IPS-NIHi11 (cell line): Measurements from ENCODE around the gene DCBLD1.

Source experiments
- DNase-seq: peaks from one replicate; pipeline ENCODE4 v3.0.0; 2012; ENCODE audit warnings: mixed read lengths, low spot score

Gene DCBLD1

GRCh38 chr6:117472667-117473066 is 9.8 kb upstream of the DCBLD1 start:
- no peak for DNase-seq

- no peak for DNase-seq
These were observed 9.1 kb upstream of the DCBLD1 start for GRCh38 chr6:117473401-117473800.

DNA sequence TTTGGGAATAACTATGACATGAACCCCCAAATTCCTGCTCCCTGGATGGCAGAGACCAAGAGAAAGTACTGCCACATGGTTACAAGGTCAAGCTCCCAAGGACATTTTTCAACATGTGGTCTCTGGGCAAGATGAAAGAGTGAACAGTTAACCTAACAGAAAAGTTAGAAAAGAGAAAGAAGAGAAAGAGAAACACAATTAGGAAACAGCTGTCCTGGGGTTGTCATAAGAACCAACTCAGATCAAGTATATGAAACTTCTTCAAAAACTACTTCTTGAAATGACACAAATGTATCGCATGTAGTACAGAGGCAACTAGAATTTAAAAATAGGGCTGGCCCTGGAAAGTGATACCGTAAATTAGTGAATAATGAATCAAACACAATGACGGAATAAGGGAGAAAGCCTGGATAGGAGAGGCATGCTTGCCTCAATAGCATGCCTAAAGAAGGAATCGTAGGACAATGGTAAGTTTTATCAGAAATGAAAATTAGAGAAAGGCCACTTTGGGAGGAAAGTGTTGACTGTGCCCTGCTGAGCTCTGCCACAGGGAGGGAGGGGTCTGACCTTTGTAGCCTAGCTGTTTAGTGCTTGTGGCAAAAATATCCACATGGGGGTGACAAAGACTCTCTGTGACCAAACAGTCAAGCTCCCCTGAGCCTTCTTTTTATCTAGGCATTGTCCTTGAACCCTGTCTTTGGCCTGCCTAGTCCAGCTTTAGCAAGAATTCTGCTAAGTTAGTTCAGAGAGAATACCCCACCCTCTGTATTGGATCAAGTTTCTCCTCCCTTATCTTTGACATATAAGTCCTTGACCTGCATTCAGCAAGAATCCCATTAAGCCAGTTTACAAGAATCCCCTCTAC is 4.3 kb upstream of the DCBLD1 start:
- DNase-seq: peak; percentile 26

GRCh38 chr6:117478853-117479231 is 3.6 kb upstream of the DCBLD1 start:
- DNase-seq: no peak

DNA sequence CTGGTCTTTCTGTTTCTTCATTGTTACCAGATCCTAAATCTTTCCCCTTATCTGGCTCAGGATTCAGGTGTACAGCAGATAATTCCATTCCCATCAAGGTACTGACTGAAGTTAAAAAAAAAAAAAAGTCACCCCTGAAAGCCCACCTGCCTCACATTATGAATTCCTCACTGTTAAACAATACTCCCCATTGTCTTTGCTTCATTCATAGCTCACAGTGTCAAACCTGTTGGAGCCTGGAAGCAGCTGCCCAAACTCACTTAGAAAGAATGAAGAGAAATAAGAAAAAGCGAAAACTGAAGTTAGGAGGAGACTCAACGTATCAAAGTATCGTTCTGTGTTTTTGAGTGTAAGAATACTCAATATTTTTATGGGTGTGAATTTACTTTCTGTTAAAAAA is 1.8 kb upstream of the DCBLD1 start:
- DNase-seq: no peak

GRCh38 chr6:117481278-117481925 is 1.1 kb upstream of the DCBLD1 start:
- DNase-seq: no peak

DNA sequence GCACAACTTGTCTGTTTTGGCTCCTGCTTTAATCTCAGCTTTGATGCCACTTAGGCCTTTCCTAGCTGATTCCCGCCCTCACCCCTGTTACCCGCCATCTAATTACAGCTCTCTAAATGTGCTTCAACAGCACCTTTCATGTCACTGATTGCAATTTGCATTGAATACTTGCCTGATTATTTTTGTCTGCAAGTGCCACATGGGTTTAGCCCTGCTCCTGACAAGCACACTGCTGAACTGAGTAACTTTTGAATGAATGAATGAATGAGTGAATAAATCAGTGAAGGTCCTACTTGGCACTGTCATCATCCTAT is 591 bp upstream of the DCBLD1 start:
- DNase-seq: no peak

GRCh38 chr6:117483004-117483644 is 650 bp downstream of the DCBLD1 start:
- peak; percentile 67 for DNase-seq

DNA sequence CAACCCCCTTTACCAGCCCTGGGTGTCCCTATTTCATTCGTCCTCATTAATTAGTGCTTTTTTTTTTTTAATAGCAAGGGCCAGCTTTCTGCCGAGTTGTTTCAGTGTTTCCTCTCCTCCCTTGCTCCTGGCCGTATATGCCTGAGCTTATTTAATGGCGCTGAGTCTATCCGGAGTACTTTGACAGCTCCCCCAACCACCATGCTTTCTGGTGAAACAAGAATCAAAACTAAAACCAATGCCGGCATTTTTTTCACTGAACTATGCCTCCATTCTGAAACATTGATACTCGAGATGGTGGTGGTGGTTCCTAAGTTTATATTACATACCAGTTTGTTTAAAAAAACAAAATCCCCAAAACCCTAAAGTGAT is 1.2 kb downstream of the DCBLD1 start:
- peak; percentile 30 for DNase-seq

GRCh38 chr6:117484052-117484646 is 1.7 kb downstream of the DCBLD1 start:
- DNase-seq: no peak

DNA sequence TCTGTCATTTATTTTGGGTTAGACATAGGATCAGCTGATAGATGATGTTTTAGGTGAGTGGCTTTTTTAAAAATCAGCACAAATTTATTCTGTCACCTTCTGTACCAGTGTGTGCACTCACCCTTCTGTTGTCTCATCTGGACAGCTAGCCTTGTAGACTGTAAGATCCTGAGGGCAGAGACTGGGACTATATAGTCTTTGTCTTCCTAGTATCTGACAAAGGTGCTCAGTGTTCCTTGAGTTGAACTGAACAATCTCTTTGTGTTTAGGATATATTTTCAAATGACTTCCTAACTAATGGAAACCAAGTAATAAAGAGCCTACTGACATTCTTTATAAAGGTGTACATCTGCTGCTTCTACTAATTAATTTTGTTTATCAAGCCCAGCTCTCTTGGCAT is 3.0 kb downstream of the DCBLD1 start:
- DNase-seq: no peak

DNA sequence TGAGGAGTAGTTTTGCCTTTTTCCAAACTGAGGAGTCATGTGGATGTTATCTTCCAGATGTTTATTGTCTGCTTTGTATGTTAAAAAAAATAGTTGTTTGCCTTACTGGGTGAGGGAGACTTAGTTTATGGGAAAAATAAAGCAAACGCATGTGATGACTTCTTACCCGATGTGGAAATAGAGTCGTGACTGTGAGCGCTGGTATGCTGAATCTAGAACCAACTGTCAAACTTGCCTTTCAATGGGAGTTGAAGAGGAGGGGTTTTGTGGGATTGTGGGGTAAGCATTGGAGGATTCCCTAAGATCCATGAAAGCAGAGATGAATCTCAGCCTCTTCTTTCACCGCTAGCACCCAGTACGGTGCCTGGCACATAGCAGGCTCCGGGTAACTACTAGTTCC is 5.3 kb downstream of the DCBLD1 start:
- no peak for DNase-seq

- no peak for DNase-seq
These were observed 6.5 kb downstream of the DCBLD1 start for GRCh38 chr6:117489003-117489402.

GRCh38 chr6:117491916-117492315 is 9.4 kb downstream of the DCBLD1 start:
- no peak for DNase-seq

- no peak for DNase-seq
These were observed 11.0 kb downstream of the DCBLD1 start for GRCh38 chr6:117493470-117493869.

DNA sequence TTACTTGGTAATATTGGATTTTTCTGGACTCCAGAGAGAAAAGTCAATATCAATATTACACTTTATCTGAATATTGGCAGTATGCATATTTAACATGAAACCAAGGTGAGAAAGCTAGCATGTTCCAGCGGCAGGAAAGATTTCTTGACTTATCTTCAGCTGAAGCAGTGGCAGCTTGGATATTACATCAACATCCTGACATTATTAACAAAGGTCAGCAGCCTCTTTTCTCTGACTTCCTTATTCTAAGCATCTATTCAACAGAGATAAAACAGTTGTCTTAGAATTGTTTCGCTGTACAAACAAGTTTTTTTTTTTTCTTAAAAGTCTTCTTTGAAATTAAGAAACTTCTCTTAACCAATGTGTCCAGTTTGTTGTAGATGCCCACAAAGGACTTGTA is 11.8 kb downstream of the DCBLD1 start:
- DNase-seq: no peak

DNA sequence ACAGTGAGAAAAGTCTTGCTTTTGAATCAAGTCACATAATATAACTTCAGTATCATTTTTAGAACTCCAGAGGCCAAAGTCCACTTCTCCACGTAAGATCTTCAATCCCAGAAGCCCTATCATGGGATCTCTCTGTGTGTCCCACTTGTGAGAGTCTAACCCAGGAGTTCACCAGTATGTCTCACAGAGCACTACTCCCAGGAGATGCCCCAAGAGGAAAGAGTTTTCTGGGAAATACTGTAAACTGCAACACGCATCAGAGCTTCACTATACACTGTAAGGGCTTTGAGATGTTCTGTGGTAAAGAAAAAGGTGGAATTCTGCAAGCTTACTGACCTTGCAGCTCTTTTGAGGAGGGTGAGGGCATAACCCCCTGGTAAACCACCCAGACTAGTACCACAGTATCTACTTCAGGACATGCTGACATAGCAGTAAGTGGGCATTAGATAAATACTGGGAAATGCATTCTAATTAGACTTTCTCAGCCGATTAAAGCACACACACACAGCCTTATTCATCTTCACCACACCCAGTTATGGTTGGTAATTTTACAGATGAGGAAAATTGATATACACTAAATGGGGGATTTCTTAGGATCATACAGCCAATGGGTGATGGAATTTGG is 12.3 kb downstream of the DCBLD1 start:
- DNase-seq: no peak

DNA sequence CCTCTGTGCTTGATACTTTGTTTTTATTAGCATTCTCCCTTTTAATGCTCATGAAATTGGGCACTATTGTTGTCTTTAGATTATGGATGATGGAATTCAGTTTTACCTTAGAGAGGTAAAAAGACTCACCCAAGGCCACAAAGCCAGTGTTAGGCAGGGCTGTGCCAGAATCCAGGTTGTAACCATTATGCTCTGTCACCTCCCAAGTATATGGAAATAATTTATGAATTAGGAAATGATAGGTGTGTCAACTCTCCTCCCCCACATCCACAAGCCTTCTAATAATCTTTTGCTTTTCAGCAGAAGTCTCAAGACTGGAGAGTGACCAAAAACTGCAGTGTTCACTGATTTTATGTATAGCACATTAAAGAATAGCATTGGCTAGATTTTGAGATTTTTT is 13.0 kb downstream of the DCBLD1 start:
- DNase-seq: no peak

GRCh38 chr6:117495869-117496268 is 13.4 kb downstream of the DCBLD1 start:
- no peak for DNase-seq

DNA sequence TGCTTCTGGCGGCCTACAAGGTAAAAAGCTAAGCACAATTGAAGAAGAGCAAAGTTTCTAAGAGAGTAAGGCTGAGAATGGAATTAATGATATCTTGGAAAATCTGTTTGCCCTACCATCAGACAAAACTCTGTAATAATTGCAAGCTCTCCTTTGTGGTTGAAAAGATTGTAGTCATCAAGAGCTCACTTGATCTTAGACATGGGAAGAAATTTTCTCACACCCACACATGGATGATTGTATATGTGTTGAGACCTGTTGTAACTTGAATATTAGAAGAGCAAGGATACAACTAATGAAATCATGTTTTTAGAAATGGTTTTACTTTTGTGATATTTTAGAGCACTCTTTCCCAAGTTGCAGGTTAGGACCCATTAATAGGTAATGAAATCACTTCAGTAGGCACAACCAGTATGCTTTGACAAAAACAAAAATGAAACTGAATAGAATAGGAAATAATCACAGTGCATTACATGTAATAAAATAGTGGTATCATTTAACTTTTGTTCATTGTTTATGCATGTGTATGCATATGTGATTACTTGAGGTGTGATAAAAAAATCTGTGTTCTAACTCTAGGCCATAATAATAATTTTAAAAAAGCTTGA is 14.0 kb downstream of the DCBLD1 start:
- no peak for DNase-seq

DNA sequence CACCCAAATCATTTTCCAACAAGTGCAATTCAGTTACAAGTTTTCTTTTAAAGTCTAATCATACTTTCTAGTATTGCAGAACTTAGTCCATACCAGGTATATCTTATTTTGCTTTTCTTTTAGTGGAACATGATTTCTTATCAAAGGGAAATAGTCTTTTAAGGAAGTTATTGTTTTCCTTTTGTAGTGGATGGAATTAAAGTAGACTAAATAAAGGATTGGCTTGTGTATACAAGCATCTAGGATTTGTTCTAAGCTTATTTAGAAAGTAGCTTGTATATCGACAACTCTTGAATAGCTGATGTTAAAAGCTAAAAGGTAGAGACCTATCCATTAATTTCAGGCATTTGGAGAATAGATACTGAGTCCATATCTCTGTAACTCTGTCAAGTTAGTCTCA is 14.8 kb downstream of the DCBLD1 start:
- no peak for DNase-seq

GRCh38 chr6:117498159-117498558 is 15.7 kb downstream of the DCBLD1 start:
- DNase-seq: no peak
